Measurements from ENCODE around the gene MCF2L2.

Gene MCF2L2

DNA sequence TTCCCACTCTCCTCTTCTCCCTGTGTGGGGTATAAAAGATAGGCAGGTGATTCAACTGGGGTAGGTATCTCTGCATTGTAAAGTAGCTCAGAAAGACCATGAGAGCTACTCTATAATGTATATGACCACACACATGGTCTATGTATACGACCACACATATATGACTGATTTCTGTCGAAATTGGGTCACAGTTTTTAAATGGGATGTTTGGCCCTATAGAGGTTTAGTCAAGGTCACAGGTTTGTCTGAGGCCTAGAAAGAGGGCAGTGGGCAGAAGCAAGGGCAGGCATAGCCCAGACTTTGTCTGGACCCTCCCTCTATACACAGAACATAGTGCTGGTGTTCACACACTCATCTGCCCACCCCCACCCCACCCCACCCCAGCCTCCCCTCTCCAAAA is 270.3 kb downstream of the MCF2L2 start:
- DNase-seq = no peak

- DNase-seq = no peak
Observed at GRCh38 chr3:183156266-183156665, 272.2 kb downstream of the MCF2L2 start.

DNA sequence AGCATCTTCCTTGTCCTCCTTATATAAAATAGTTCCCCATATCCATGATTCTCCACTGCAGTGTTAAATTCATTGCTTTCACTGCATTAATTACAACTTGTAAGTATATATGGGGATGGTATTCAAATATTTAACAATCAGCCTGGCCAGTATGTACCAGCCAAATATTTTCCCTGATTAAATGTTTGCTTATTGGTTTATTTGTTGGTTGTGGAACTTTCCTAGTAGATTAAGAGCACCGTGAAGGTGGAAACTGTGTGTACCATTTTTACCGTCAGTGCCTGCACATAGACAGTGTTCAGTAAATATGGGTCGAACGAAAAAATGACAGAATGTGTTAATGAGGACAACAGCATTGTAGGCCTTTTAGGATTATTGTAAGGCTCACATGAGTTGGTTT is 272.9 kb downstream of the MCF2L2 start:
- no peak for DNase-seq

DNA sequence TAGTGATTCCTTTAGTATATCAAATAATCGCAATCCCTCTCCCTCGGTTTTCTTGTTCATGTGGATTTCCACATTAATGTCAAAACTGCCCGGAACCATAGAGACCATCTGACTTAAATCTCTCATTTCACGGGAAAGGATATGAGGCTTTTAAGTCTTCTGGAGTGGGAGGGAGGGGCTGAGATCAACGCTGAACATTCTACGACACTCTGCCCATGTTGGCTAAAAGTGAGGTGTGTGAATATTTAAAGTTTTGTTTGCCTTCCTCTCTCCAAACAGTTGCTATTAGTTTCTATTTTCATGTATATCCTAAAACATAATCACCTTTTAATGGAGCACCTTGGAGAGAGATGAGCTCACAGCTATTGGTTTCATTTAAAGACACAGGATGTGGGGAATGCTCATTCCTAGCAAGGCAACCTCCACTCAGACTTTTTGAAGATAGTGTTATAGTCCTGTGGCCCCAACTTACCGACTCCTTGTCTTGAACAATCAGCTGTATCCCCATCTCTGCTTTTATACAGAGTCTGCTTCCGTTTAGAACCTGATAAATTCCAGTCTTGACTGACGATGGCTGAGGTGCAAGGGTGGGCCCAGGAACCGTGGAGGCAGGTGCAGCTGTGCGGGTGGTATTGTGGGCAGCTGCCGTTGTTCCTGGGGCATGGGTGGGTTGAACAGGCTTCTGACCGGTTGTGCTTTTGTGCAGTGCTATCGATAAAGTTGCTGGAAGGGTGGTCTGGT is 275.0 kb downstream of the MCF2L2 start:
- no peak for DNase-seq

GRCh38 chr3:183151821-183152351 is 276.5 kb downstream of the MCF2L2 start:
- no peak for DNase-seq

DNA sequence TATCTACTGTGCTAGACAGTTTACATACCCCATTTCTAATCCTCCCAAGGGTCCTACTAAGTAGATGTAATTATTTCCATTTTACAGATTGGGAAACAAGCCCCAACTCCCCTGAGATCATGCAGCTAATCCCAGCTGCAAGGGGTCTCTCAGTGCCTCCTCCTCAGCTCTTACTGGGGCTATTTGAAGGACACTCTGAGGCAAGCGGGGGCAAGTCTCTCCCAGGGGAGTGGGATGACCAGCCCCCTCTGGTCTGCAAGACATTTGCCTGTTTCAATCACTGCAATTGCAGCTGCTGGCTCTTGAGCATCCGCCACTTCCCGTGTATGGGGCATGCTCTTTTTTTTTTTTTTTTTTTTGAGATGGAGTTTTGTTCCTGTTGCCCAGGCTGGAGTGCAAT is 277.3 kb downstream of the MCF2L2 start:
- DNase-seq = no peak

DNA sequence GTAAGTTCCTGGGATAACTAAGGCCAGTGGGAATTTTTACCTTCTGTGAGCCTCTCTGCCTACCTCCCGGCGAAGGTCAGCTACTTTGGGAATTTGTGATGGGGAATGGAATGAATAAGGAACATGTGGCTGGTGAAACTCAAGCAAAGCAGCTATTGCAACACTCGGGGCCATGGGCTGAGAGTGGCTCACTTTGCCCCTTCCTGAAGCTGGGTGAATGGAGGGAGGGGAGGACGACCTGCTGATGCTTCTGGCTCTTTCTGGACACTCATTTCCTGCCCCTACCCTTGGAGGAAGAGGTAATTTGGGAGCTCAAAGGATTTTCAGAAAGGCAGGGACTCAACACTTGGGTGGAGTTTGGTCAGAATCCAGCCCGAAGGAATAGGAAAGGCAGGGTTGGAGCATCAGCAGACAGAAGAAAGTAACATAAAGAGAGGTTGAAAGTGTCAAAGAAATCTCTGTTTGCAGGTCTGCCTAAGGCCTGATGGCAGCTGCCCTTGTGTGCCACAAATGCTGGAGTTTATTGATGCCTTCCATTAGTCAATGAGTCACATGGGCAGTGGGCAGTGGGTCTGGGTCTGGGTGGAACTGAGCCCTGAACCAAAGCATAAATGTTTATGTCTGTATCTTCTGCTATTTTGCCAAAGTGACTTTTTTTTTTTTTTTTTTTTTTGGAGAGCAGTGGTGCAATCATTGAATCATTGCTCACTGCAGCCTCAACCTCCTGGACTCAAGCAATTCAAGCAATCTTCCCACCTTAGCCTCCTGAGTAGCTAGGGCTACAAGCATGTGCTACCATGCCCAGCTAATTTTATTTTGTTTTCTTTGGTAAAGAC is 278.3 kb downstream of the MCF2L2 start:
- no peak for DNase-seq

- DNase-seq = no peak
Observed at GRCh38 chr3:183148056-183148455, 280.4 kb downstream of the MCF2L2 start.

GRCh38 chr3:183144363-183144762 is 284.1 kb downstream of the MCF2L2 start:
- no peak for DNase-seq

GRCh38 chr3:183142199-183142598 is 286.2 kb downstream of the MCF2L2 start:
- DNase-seq = no peak

GRCh38 chr3:183134844-183135243 is 293.6 kb downstream of the MCF2L2 start:
- DNase-seq = no peak

DNA sequence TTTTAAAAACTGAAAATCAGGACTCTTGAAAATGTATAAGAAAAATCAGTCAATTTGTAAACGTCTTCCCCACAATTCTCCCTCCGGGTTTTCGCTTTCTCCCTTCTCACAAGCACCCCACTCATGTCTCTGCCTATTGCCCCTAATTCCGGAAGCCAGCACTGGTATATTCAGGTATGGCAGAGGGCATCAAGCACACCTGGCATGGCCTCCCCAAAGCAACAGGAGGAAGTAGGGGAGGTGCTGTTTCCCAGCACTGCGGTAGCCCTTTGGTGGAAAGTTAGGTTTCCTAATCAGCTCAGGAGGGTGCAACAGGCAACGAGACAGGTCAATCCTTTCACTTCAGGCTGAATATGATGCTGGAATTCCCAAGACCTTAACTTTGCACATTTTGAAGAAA is 296.0 kb downstream of the MCF2L2 start:
- DNase-seq = no peak

DNA sequence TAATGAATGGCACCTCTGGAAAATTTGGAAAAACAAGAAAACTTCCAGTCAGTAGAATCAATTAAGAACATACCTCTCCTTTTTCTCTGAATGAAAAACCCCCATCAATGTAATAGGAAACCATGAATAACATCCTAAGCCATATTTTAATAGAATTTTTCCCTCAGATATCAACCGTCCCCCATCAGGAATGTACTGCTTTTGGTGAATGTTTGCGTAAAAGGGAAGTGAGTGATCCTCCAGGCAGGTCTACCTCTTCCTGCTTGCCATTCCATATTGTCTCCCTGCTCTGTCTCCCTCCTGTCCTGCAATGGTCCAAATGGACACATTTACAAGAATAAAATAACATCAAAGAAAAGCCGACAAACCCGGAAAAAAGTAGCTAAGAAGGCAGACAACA is 296.7 kb downstream of the MCF2L2 start:
- DNase-seq = no peak

- DNase-seq = no peak
Observed at GRCh38 chr3:183131186-183131725, 297.2 kb downstream of the MCF2L2 start.

- no peak for DNase-seq
Observed at GRCh38 chr3:183129243-183129642, 299.2 kb downstream of the MCF2L2 start.

DNA sequence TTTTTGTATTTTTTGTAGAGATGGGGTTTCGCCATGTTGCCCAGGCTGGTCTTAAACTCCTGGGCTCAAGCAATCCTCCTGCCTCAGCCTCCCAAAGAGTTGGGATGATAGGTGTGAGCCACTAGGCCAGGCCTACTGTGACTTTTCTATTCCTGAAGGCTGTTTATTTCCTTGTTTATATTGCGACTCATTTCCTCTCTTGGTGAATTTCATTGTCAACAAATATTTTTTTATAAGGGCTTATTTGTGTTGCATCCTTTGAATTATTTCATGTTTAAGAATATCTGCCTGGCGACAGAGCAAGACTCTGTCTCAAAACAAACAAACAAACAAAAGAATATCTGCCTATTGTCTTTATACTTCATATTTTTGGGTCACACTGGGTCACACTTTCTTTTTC is 299.7 kb downstream of the MCF2L2 start:
- DNase-seq = no peak

Data from NCI-H1694 treated with DMSO at 0.1 percent for 48 hours (cell line).